Measurements from ENCODE around the gene BACH2.
A peak's percentile ranks its signal among the peaks of the same experiment; 100 is the strongest.
"Not testable (repeated sequence)": the region's sequence is repeated elsewhere in the genome, so short reads cannot be mapped to it uniquely, and the experiment has no call there.

The BACH2 gene

DNA sequence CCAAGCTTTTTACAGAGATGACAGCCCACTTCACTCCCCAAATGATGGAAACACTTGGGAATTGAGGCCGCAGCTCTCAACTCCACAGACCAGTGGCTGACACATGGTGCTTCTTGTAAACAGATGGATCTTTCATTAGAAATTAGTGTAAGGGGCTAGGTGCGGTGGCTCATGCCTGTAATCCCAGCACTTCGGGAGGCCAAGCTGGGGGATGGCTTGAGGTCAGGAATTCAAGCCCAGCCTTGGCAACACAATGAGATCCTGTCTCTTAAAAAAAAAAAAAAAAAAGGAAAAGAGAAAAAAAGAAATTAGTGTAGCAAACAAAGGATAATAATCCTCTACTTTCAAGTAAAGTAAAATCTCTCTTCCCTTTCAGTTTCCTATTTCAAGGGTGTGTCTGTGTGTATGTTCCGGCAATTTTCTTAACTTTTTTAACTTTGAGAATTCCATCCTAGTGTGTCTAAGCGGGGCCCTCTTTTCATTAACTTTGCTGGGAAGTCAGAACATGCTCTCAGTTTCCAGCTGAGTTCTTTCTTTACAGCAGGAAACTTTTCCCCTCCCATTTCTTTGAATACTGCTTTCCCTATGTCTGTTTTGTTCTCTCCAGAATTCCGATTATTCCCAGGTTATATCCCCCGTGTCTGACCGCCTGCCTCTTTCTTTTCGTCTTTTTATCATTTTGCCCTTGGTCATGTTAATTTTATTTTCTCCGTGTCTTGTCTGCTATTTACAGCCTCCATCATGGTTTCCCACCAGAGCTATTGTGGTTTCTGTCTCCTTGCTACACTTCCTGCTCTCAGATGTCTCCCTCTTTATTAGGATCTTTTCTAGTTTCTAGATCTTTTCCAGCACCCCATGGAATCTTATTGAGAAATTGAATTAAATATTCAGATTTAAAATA lies 386.4 kb downstream of the BACH2 start:
- H3K27ac ChIP-seq (ENCODE audit: low read depth, low read length); H3K9ac ChIP-seq (ENCODE audit: low read length); H3K9me3 ChIP-seq (ENCODE audit: control insufficient read depth, insufficient read depth, low read depth, low read length); H3K36me3 ChIP-seq (ENCODE audit: control insufficient read depth, insufficient read depth, low read length); H3K4me1 ChIP-seq (ENCODE audit: control insufficient read depth, insufficient read depth, low read length); H3K4me3 ChIP-seq (ENCODE audit: low read depth, low read length); H3K27me3 ChIP-seq (ENCODE audit: control insufficient read depth, insufficient read depth, low read length): not testable (repeated sequence)

DNA sequence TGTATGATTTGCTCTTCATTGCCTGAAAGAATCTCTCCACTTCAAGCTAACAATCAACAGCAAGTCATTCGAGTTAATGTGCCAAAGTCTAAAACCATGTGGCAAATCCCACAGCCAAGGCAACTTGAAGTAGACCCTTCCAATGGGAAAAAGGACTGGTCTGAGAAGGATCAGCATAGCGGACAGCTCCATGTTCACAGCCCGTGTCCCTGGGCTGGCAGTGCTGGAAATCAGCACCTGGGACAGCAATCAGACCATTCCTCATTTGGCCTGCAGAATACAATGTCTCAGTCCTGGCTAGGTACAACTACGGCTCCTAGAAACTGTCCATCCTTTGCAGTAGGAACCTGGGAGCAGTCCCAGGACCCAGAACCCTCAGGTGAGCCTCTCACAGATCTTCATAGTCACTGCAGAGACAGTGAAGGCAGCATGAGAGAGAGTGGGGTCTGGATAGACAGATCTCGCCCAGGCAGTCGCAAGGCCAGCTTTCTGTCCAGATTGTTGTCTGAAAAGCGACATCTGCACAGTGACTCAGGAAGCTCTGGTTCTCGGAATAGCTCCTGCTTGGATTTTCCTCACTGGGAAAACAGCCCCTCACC lies 401.3 kb downstream of the BACH2 start:
- Histone ChIP-seq H3K4me3 (ENCODE audit: low read depth, low read length) (no peak overlapping the region), H3K27me3 (ENCODE audit: control insufficient read depth, insufficient read depth, low read length) (peaks cover 11% of the 10 kb centered on the region; the same call in 1 of the 2 replicates), H3K9ac (ENCODE audit: low read length) (no peak overlapping the region), H3K9me3 (ENCODE audit: control insufficient read depth, insufficient read depth, low read depth, low read length) (no peaks in the 10 kb centered on the region), H3K27ac (ENCODE audit: low read depth, low read length) (no peak overlapping the region), H3K36me3 (ENCODE audit: control insufficient read depth, insufficient read depth, low read length) (no peaks in the 10 kb centered on the region), H3K4me1 (ENCODE audit: control insufficient read depth, insufficient read depth, low read length) (peaks cover 14% of the 10 kb centered on the region)

DNA sequence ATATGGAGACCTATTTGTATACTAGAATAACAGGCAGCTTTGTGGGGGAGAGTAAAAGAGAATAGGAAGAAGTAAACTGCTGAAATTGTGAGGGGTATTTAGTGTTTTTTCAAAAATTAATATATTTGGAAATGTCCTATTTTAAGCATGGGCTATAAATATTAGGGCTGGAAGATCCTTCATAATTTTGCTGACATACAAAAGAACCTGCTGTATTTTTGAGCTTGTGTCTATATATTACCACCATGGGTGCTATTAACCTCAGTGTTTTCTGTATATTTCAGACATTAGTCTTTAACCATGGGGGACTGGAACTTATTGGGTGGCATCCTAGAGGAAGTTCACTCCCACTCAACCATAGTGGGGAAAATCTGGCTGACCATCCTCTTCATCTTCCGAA lies 402.5 kb downstream of the BACH2 start, which contains the start of gene GJA10:
Gene GJA10 (plus strand): TSS at position 301 of the 400 bp plus-strand sequence. CDS start 0 bp downstream, at position 301.
- Histone ChIP-seq H3K4me1 (ENCODE audit: control insufficient read depth, insufficient read depth, low read length) (peaks cover 16% of the 10 kb centered on the region), H3K9ac (ENCODE audit: low read length) (no peak within 1 kb of the TSS), H3K4me3 (ENCODE audit: low read depth, low read length) (no peak within 1 kb of the TSS), H3K9me3 (ENCODE audit: control insufficient read depth, insufficient read depth, low read depth, low read length) (no peaks in the 10 kb centered on the region), H3K27me3 (ENCODE audit: control insufficient read depth, insufficient read depth, low read length) (peaks cover 11% of the 10 kb centered on the region; the same call in 1 of the 2 replicates), H3K27ac (ENCODE audit: low read depth, low read length) (no peak within 1 kb of the TSS), H3K36me3 (ENCODE audit: control insufficient read depth, insufficient read depth, low read length) (no peaks in the 10 kb centered on the region)

DNA sequence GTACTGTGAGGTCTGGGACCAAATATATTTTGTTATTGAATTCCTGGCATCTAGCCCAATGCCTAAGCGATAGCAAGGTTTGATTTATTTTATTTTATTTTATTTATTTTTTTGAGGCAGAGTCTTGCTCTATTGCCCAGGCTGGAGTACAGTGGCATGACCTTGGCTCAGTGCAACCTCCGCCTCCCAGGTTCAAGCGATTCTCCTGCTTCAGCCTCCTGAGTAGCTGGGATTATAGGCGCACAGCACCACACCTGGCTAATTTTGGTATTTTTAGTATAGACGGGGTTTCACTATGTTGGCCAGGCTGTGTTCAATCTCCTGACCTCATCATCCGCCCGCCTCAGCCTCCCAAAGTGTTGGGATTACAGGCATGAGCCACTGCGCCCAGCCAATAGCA lies 404.1 kb downstream of the BACH2 start:
- not testable (repeated sequence) for H3K4me3 ChIP-seq (ENCODE audit: low read depth, low read length); H3K27ac ChIP-seq (ENCODE audit: low read depth, low read length); H3K36me3 ChIP-seq (ENCODE audit: control insufficient read depth, insufficient read depth, low read length); H3K9ac ChIP-seq (ENCODE audit: low read length); H3K9me3 ChIP-seq (ENCODE audit: control insufficient read depth, insufficient read depth, low read depth, low read length)
- Histone ChIP-seq H3K27me3 (ENCODE audit: control insufficient read depth, insufficient read depth, low read length) (peaks cover 11% of the 10 kb centered on the region; the same call in 1 of the 2 replicates), H3K4me1 (ENCODE audit: control insufficient read depth, insufficient read depth, low read length) (peaks cover 16% of the 10 kb centered on the region)

DNA sequence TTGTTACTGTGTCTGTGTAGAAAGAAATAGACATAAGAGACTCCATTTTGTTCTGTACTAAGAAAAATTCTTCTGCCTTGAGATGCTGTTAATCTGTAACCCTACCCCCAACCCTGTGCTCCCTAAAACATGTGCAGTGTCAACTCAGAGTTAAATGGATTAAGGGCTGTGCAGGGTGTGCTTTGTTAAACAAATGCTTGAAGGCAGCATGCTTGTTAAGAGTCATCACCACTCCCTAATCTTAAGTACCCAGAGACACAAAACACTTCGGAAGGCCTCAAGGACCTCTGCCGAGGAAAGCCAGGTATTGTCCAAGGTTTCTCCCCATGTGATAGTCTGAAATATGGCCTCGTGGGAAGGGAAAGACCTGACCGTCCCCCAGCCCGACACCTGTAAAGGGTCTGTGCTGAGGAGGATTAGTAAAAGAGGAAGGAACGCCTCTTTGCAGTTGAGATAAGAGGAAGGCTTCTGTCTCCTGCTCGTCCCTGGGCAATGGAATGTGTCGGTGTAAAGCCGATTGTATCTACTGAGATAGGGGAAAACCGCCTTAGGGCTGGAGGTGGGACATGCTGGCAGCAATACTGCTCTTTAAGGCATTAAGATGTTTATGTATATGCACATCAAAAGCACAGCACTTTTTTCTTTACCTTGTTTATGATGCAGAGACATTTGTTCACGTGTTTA lies 405.7 kb downstream of the BACH2 start:
- H3K9ac ChIP-seq (ENCODE audit: low read length); H3K27ac ChIP-seq (ENCODE audit: low read depth, low read length): not testable (repeated sequence)
- H3K4me1 ChIP-seq (ENCODE audit: control insufficient read depth, insufficient read depth, low read length) = peaks cover 11% of the 10 kb centered on the region

DNA sequence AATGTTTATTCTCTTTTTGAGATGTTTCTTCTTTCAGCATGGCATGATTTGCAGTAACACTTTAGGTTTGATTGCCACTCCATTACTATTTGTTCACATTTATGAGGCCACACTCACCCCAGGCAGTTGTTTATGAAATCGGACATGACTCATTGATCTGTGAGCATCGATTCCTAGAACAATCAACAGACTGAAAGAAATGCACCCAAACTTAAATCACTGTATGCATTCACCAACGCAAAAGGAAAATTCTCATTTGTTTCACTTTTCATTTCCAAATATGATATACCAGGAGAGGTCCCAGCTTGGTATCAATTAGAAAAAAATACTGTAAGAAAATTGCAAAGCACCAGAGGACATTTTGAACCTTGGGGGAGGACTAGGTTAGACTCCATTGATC lies 407.8 kb downstream of the BACH2 start:
- Histone ChIP-seq H3K4me3 (ENCODE audit: low read depth, low read length) (no peak overlapping the region), H3K9ac (ENCODE audit: low read length) (no peak overlapping the region), H3K9me3 (ENCODE audit: control insufficient read depth, insufficient read depth, low read depth, low read length) (no peaks in the 10 kb centered on the region), H3K27me3 (ENCODE audit: control insufficient read depth, insufficient read depth, low read length) (0 out of 2 replicates have a peak, but pooled peaks cover 7% of the 10 kb centered on the region), H3K36me3 (ENCODE audit: control insufficient read depth, insufficient read depth, low read length) (no peaks in the 10 kb centered on the region), H3K27ac (ENCODE audit: low read depth, low read length) (no peak overlapping the region), H3K4me1 (ENCODE audit: control insufficient read depth, insufficient read depth, low read length) (peaks cover 11% of the 10 kb centered on the region)

More for the DNA sequence above, 405.7 kb downstream of the BACH2 start:
- not testable (repeated sequence) for H3K9me3 ChIP-seq (ENCODE audit: control insufficient read depth, insufficient read depth, low read depth, low read length); H3K36me3 ChIP-seq (ENCODE audit: control insufficient read depth, insufficient read depth, low read length)
- peaks cover 11% of the 10 kb centered on the region; the same call in 1 of the 2 replicates for H3K27me3 ChIP-seq (ENCODE audit: control insufficient read depth, insufficient read depth, low read length)
- H3K4me3 ChIP-seq (ENCODE audit: low read depth, low read length) = peak overlapping the region; percentile 45

DNA sequence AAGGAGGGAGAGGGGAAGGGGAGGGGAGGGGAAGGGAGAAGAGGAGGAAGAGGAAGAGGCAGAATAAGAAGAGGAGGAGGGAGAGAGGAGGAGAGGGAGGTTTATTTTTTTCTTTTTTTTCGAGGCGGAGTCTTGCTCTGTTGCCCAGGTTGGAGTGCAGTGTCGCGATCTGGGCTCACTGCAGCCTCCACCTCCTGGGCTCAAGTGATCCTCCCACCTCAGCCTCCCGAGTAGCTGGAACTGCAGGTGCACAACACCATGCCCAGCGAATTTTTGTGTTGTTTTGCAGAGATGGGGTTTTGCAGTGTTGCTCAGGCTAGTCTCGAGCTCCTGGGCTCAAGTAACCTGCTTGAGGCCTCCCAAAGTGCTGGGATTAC lies 408.5 kb downstream of the BACH2 start:
- H3K4me3 ChIP-seq (ENCODE audit: low read depth, low read length) = no peak overlapping the region
- no peaks in the 10 kb centered on the region for H3K36me3 ChIP-seq (ENCODE audit: control insufficient read depth, insufficient read depth, low read length)
- H3K27me3 ChIP-seq (ENCODE audit: control insufficient read depth, insufficient read depth, low read length) = 0 out of 2 replicates have a peak, but pooled peaks cover 3% of the 10 kb centered on the region
- H3K4me1 ChIP-seq (ENCODE audit: control insufficient read depth, insufficient read depth, low read length) = peaks cover 11% of the 10 kb centered on the region
- H3K9me3 ChIP-seq (ENCODE audit: control insufficient read depth, insufficient read depth, low read depth, low read length) = no peaks in the 10 kb centered on the region
- H3K27ac ChIP-seq (ENCODE audit: low read depth, low read length) = no peak overlapping the region
- H3K9ac ChIP-seq (ENCODE audit: low read length) = no peak overlapping the region

DNA sequence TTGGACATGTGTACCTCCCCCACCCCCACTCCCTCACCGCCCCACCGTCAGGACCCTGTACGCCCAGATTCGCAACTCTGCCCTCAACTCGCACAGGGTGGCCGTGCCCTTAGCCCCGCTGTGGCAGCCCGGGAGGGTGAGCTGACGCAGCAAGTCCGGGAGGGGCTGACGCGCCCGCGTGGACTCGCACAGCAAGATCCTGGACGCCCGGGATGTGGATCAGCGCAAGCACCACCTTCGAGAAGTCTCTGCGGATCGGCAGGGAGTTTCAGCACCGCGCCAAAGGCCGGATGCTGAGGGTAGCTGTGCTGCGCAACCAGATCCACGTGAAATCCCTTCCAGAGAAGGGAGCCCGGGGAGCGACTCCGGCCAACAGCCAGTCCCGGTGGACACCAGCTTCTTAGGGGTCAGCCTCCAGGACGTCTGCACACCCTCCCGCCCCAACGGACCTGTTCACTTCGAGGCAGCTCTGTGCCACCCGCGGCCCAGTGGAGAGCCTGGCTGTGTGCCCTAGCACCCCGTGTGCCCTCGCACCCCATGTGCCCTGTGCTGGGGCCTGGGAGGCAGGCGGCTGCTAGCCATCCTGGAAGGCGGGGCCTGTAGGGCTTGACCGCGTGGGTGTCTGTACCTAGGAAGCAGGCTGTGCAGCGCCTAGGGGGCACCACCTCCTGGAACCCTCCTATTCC lies 409.0 kb downstream of the BACH2 start:
- Histone ChIP-seq H3K4me1 (ENCODE audit: control insufficient read depth, insufficient read depth, low read length) (peaks cover 11% of the 10 kb centered on the region), H3K36me3 (ENCODE audit: control insufficient read depth, insufficient read depth, low read length) (no peaks in the 10 kb centered on the region), H3K4me3 (ENCODE audit: low read depth, low read length) (no peak overlapping the region), H3K27ac (ENCODE audit: low read depth, low read length) (no peak overlapping the region), H3K9me3 (ENCODE audit: control insufficient read depth, insufficient read depth, low read depth, low read length) (no peaks in the 10 kb centered on the region), H3K27me3 (ENCODE audit: control insufficient read depth, insufficient read depth, low read length) (0 out of 2 replicates have a peak, but pooled peaks cover 3% of the 10 kb centered on the region), H3K9ac (ENCODE audit: low read length) (no peak overlapping the region)

DNA sequence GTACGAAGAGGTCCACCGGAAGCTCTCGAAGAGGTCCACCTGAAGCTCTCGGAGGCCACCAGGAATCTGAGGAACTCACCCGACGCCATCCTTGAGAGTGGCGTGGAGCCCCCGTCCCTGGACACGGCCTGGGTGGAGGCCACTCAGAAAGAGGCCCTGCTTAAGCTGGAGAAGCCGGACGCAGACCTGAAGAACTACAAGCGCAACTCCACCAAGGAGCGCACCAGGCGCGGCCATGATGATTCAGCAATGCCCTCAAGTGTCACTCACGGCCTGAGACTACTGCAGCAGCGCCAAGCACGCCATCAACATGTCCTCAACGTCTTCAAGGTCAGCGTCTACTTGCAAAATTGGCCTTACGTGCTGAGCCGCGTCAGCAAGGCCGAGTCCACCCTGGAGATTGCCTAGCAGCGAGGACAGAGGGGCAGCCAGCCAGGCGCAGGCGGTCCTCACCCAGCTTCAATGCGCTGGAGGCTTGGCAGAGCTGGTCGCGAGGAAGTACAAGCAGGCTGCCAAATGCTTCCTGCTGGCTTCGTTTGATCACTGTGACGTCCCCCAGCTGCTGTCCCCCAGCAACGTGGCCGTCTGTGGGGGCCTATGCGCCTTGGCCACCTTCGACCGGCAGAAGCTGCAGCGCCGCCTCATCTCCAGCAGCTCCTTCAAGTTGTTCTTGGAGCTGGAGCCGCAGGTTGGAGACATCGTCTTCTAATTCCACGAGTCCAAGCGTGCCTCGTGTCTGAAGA lies 410.1 kb downstream of the BACH2 start:
- Histone ChIP-seq H3K9ac (ENCODE audit: low read length) (no peak overlapping the region), H3K4me1 (ENCODE audit: control insufficient read depth, insufficient read depth, low read length) (peaks cover 9% of the 10 kb centered on the region), H3K27me3 (ENCODE audit: control insufficient read depth, insufficient read depth, low read length) (0 out of 2 replicates have a peak, but pooled peaks cover under 1% of the 10 kb centered on the region), H3K36me3 (ENCODE audit: control insufficient read depth, insufficient read depth, low read length) (no peaks in the 10 kb centered on the region), H3K9me3 (ENCODE audit: control insufficient read depth, insufficient read depth, low read depth, low read length) (no peaks in the 10 kb centered on the region), H3K4me3 (ENCODE audit: low read depth, low read length) (no peak overlapping the region), H3K27ac (ENCODE audit: low read depth, low read length) (no peak overlapping the region)

Measured in HUES6 (cell line).